SK-N-SH (cell line): ENCODE measurements around the gene SP2.

Experiments used
- FOXJ3 ChIP-seq: sonication (generic); formaldehyde crosslinking; IDR thresholded peaks from 2 replicates; pipeline ENCODE4 v1.5.1; 2020; ENCODE audit warnings: mild to moderate bottlenecking, missing genetic modification reagents
- MEF2A ChIP-seq: IDR thresholded peaks from 2 replicates; pipeline ENCODE4 v1.4.0; 2012; ENCODE audit warnings: low read depth, borderline replicate concordance
- POLR2AphosphoS5 ChIP-seq: IDR thresholded peaks from 2 replicates; pipeline ENCODE4 v1.6.1; 2012; ENCODE audit warnings: low read depth, low read length
- TAF1 ChIP-seq: IDR thresholded peaks from 2 replicates; pipeline ENCODE4 v1.6.1; 2012; ENCODE audit warnings: low read depth, mild to moderate bottlenecking, low read length, moderate library complexity, borderline replicate concordance
- TEAD4 ChIP-seq: IDR thresholded peaks from 2 replicates; pipeline ENCODE4 v1.4.0; 2012; ENCODE audit warnings: mild to moderate bottlenecking, borderline replicate concordance; ENCODE audit not compliant: insufficient read depth
- TF ChIP-seq, protein P1 (sequence below): fragments of 200-600 bp; sonication (generic); IDR thresholded peaks from 2 replicates; pipeline ENCODE4 v1.6.1; 2017; ENCODE audit warnings: antibody characterized with exemption, mild to moderate bottlenecking, moderate library complexity
- TF ChIP-seq, protein P2 (sequence below): IDR thresholded peaks from 2 replicates; pipeline ENCODE4 v1.6.1; 2012; ENCODE audit warnings: mild to moderate bottlenecking, low read depth, low read length, moderate library complexity
- TF ChIP-seq, protein P3 (sequence below): fragments of 150-350 bp; IDR thresholded peaks from 2 replicates; pipeline ENCODE4 v1.6.1; 2016; ENCODE audit warnings: mild to moderate bottlenecking, low read depth, low read length

DNA sequence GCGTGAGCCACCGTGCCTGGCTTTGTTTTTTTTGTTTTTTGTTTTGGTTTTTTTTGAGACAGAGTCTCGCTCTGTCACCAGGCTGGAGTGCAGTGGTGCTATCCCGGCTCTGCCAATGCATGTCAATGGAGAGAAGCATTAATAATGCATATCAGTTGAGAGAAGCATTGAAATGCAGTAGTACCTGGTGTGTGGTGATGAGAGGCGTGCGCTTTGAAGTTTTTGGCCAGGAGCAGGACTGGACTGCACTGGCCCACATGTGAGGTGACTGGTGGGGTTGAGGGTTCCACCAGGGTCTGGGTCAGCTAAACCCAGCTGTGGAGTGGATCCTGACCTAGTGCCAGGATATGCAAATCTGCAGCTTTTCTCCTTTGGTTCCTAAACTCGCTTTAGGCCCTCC is 5.4 kb downstream of the SP2 start:
- TF ChIP-seq, protein P1, sequence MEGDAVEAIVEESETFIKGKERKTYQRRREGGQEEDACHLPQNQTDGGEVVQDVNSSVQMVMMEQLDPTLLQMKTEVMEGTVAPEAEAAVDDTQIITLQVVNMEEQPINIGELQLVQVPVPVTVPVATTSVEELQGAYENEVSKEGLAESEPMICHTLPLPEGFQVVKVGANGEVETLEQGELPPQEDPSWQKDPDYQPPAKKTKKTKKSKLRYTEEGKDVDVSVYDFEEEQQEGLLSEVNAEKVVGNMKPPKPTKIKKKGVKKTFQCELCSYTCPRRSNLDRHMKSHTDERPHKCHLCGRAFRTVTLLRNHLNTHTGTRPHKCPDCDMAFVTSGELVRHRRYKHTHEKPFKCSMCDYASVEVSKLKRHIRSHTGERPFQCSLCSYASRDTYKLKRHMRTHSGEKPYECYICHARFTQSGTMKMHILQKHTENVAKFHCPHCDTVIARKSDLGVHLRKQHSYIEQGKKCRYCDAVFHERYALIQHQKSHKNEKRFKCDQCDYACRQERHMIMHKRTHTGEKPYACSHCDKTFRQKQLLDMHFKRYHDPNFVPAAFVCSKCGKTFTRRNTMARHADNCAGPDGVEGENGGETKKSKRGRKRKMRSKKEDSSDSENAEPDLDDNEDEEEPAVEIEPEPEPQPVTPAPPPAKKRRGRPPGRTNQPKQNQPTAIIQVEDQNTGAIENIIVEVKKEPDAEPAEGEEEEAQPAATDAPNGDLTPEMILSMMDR = no peak
- TF ChIP-seq TEAD4 = no peak
- TF ChIP-seq FOXJ3 = no peak
- TF ChIP-seq, protein P2, sequence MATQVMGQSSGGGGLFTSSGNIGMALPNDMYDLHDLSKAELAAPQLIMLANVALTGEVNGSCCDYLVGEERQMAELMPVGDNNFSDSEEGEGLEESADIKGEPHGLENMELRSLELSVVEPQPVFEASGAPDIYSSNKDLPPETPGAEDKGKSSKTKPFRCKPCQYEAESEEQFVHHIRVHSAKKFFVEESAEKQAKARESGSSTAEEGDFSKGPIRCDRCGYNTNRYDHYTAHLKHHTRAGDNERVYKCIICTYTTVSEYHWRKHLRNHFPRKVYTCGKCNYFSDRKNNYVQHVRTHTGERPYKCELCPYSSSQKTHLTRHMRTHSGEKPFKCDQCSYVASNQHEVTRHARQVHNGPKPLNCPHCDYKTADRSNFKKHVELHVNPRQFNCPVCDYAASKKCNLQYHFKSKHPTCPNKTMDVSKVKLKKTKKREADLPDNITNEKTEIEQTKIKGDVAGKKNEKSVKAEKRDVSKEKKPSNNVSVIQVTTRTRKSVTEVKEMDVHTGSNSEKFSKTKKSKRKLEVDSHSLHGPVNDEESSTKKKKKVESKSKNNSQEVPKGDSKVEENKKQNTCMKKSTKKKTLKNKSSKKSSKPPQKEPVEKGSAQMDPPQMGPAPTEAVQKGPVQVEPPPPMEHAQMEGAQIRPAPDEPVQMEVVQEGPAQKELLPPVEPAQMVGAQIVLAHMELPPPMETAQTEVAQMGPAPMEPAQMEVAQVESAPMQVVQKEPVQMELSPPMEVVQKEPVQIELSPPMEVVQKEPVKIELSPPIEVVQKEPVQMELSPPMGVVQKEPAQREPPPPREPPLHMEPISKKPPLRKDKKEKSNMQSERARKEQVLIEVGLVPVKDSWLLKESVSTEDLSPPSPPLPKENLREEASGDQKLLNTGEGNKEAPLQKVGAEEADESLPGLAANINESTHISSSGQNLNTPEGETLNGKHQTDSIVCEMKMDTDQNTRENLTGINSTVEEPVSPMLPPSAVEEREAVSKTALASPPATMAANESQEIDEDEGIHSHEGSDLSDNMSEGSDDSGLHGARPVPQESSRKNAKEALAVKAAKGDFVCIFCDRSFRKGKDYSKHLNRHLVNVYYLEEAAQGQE = no peak
- no peak for TF ChIP-seq MEF2A
- TF ChIP-seq POLR2AphosphoS5 = no peak
- TF ChIP-seq, protein P3, sequence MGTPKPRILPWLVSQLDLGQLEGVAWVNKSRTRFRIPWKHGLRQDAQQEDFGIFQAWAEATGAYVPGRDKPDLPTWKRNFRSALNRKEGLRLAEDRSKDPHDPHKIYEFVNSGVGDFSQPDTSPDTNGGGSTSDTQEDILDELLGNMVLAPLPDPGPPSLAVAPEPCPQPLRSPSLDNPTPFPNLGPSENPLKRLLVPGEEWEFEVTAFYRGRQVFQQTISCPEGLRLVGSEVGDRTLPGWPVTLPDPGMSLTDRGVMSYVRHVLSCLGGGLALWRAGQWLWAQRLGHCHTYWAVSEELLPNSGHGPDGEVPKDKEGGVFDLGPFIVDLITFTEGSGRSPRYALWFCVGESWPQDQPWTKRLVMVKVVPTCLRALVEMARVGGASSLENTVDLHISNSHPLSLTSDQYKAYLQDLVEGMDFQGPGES = no peak
- TF ChIP-seq TAF1 = no peak
